HepG2 (cell line): ENCODE results near the gene DMXL1.

Experiments used
- EZH2 ChIP-seq: conservative IDR thresholded peaks from 2 replicates; pipeline ENCODE4 v1.6.1; 2012; ENCODE audit warnings: mild to moderate bottlenecking, low read depth, low read length, moderate library complexity
- MATR3 ChIP-seq: sonication (generic); formaldehyde crosslinking; IDR thresholded peaks from 2 replicates; pipeline ENCODE4 v1.4.0; 2020; ENCODE audit warnings: missing genetic modification reagents
- NCOR1 ChIP-seq: fragments of 200-600 bp; sonication (generic); IDR thresholded peaks from 2 replicates; pipeline ENCODE4 v1.7.0; 2017; ENCODE audit warnings: antibody characterized with exemption, low read length, borderline replicate concordance
- NR2F2 ChIP-seq: IDR thresholded peaks from 2 replicates; pipeline ENCODE4 v1.6.1; 2012; ENCODE audit warnings: low read depth, inconsistent platforms, borderline replicate concordance
- POLR2A ChIP-seq, 2 experiments: IDR thresholded peaks; 2 replicates each; pipeline ENCODE4 v1.6.1; 2011; ENCODE audit warnings: low read depth in 2 of 2, low read length in 2 of 2, mild to moderate bottlenecking in 1 of 2, moderate library complexity in 1 of 2; ENCODE audit not compliant: insufficient read depth in 1 of 2
- POLR2AphosphoS5 ChIP-seq: IDR thresholded peaks from 2 replicates; pipeline ENCODE4 v1.6.1; 2012; ENCODE audit warnings: low read depth, low read length
- ZNF891 ChIP-seq: sonication (generic); formaldehyde crosslinking; IDR thresholded peaks from 2 replicates; pipeline ENCODE4 v1.5.0; 2020; ENCODE audit warnings: mild to moderate bottlenecking, missing genetic modification reagents
- ZZZ3 ChIP-seq: sonication (generic); formaldehyde crosslinking; IDR thresholded peaks from 2 replicates; pipeline ENCODE4 v1.4.0; 2020; ENCODE audit warnings: missing genetic modification reagents, mild to moderate bottlenecking, borderline replicate concordance
- TF ChIP-seq, protein P1 (sequence below): sonication (generic); formaldehyde crosslinking; IDR thresholded peaks from 2 replicates; pipeline ENCODE4 v1.5.0; 2020; ENCODE audit warnings: mild to moderate bottlenecking, missing genetic modification reagents, moderate library complexity
- TF ChIP-seq, protein P2 (sequence below): sonication (generic); formaldehyde crosslinking; IDR thresholded peaks from 2 replicates; pipeline ENCODE4 v1.8.1; 2023; ENCODE audit warnings: mild to moderate bottlenecking, missing genetic modification reagents
- TF ChIP-seq, protein P3 (sequence below): sonication (generic); formaldehyde crosslinking; IDR thresholded peaks from 2 replicates; pipeline ENCODE4 v1.5.0; 2020; ENCODE audit warnings: missing genetic modification reagents

DNA sequence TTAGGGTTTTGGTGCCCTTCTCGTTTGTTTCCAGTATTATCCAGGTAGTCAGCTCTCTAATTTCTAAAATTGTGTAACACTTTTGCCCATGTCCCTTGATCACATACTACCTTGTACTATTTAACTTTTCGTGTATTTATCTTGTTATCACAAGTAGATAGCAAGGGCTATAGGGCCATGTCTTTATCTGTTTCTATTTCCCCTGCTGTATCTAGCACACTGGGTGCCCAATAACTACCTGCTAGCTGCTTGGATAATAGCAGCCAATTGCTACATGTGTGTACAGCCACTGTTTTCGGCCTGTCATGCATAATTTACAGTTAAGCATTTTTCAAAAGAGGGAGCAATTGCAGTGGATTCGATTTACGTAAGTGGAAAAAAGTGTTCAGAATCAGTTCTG is 220.2 kb downstream of the DMXL1 start:
- TF ChIP-seq NCOR1, result no peak
- no peak for TF ChIP-seq POLR2AphosphoS5
- TF ChIP-seq, protein P1, sequence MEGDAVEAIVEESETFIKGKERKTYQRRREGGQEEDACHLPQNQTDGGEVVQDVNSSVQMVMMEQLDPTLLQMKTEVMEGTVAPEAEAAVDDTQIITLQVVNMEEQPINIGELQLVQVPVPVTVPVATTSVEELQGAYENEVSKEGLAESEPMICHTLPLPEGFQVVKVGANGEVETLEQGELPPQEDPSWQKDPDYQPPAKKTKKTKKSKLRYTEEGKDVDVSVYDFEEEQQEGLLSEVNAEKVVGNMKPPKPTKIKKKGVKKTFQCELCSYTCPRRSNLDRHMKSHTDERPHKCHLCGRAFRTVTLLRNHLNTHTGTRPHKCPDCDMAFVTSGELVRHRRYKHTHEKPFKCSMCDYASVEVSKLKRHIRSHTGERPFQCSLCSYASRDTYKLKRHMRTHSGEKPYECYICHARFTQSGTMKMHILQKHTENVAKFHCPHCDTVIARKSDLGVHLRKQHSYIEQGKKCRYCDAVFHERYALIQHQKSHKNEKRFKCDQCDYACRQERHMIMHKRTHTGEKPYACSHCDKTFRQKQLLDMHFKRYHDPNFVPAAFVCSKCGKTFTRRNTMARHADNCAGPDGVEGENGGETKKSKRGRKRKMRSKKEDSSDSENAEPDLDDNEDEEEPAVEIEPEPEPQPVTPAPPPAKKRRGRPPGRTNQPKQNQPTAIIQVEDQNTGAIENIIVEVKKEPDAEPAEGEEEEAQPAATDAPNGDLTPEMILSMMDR (CRISPR knock-in tag), result no peak
- TF ChIP-seq EZH2, result no peak
- TF ChIP-seq POLR2A (IDR thresholded peaks at IDR 0.05; ENCODE audit: insufficient read depth in 1 of 2, low read depth in 2 of 2, low read length in 2 of 2), result no peak
- no peak for TF ChIP-seq ZNF891 (CRISPR knock-in tag)
- TF ChIP-seq ZZZ3 (CRISPR knock-in tag), result no peak
- no peak for TF ChIP-seq MATR3
- TF ChIP-seq NR2F2, result no peak
- TF ChIP-seq, protein P2, sequence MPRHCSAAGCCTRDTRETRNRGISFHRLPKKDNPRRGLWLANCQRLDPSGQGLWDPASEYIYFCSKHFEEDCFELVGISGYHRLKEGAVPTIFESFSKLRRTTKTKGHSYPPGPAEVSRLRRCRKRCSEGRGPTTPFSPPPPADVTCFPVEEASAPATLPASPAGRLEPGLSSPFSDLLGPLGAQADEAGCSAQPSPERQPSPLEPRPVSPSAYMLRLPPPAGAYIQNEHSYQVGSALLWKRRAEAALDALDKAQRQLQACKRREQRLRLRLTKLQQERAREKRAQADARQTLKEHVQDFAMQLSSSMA, result no peak
- TF ChIP-seq, protein P3, sequence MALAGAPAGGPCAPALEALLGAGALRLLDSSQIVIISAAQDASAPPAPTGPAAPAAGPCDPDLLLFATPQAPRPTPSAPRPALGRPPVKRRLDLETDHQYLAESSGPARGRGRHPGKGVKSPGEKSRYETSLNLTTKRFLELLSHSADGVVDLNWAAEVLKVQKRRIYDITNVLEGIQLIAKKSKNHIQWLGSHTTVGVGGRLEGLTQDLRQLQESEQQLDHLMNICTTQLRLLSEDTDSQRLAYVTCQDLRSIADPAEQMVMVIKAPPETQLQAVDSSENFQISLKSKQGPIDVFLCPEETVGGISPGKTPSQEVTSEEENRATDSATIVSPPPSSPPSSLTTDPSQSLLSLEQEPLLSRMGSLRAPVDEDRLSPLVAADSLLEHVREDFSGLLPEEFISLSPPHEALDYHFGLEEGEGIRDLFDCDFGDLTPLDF (CRISPR knock-in tag), result no peak
